Small intestine (tissue), 7 donors: ENCODE results near the gene HERPUD1. TPM values are rescaled to one million over a fixed set of nuclear protein-coding genes. Genes with fewer than 3 reads are reported as not detected.

Experiments
- DNase-seq, 2 donors: peaks; one replicate each; pipeline versions ENCODE4 v3.0.0 to v3.0.0-alpha.2; 2013
- FAIRE-seq: peaks from 2 replicates; lab custom pipeline; 2012; peaks lifted over from hg19 to GRCh38; lab: Jason Lieb, UNC
- H3K27ac ChIP-seq, 3 donors: one replicate each; pipeline ENCODE4 v1.5.1; 2013; ENCODE audit warnings: low read length in 2 of 3, mild to moderate bottlenecking in 2 of 3, control low read depth in 1 of 3, inconsistent platforms in 1 of 3, low read depth in 1 of 3, moderate library complexity in 1 of 3
- H3K27me3 ChIP-seq, 3 donors: one replicate each; pipeline ENCODE4 v1.6.1; 2013; ENCODE audit warnings: low read length in 3 of 3, inconsistent platforms in 1 of 3; ENCODE audit not compliant: control insufficient read depth in 3 of 3, insufficient read depth in 3 of 3
- H3K36me3 ChIP-seq, 3 donors: one replicate each; pipeline ENCODE4 v1.6.1; 2013; ENCODE audit warnings: low read length in 3 of 3, inconsistent platforms in 1 of 3, low read depth in 1 of 3, mild to moderate bottlenecking in 1 of 3, moderate library complexity in 1 of 3; ENCODE audit not compliant: control insufficient read depth in 3 of 3, insufficient read depth in 2 of 3
- H3K4me1 ChIP-seq, 3 donors: one replicate each; pipeline ENCODE4 v1.6.1; 2013; ENCODE audit warnings: low read length in 2 of 3, inconsistent platforms in 1 of 3, low read depth in 1 of 3, mild to moderate bottlenecking in 1 of 3, moderate library complexity in 1 of 3; ENCODE audit not compliant: control insufficient read depth in 3 of 3, insufficient read depth in 2 of 3
- H3K4me3 ChIP-seq, 3 donors: one replicate each; pipeline ENCODE4 v1.5.1; 2013; ENCODE audit warnings: low read length in 3 of 3, control low read depth in 1 of 3, inconsistent platforms in 1 of 3, low read depth in 1 of 3, mild to moderate bottlenecking in 1 of 3, moderate library complexity in 1 of 3
- H3K9me3 ChIP-seq, 2 donors: one replicate each; pipeline ENCODE4 v1.6.1; 2013; ENCODE audit warnings: low read depth in 1 of 2, low read length in 1 of 2; ENCODE audit not compliant: control insufficient read depth in 2 of 2, insufficient read depth in 1 of 2
- WGBS, 3 donors: extraction: QIAGEN DNeasy Blood & Tissue Kit; methylation state at CpG; one replicate each; pipeline ENCODE4 v1.1.7; 2013; 5-methylcytosine and 5-hydroxymethylcytosine counted together
- polyA plus RNA-seq, 4 donors: library from polyadenylated mRNA; stranded (reverse) in 3 of 4; unstranded in 1 of 4; fragments of 200-250 nt in 3 of 4; fragments of 120-200 nt in 1 of 4; gene quantifications; one replicate each; pipeline versions ENCODE4 v1.2.1 to v1.2.3, GENCODE V29; 2013
- donor health status: healthy with polysubstance abuse.
- donor health status: control.
- donor health status: control.
- donor health status: Bipolar disorder and iron deficiency.
- donor health status: healthy.

HERPUD1 gene
- polyA plus RNA-seq, 4 donors = 25.9 to 129 (median 97.1) TPM

GRCh38 chr16:56923481-56924091, 8.4 kb upstream of the HERPUD1 start:
- Histone ChIP-seq H3K36me3 (no peaks in the 10 kb centered on the region), H3K4me1 (peaks cover 0 to 9% (median 0%) of the 10 kb centered on the region in 3 donors), H3K4me3 (no peak overlapping the region), H3K27ac (no peak overlapping the region), H3K9me3 (no peaks in the 10 kb centered on the region), H3K27me3 (no peaks in the 10 kb centered on the region)
- DNase-seq (no peak), FAIRE-seq (no peak)
- WGBS, 3 donors = 92 to 94% (median 94%) methylated on average over 9 of the region's 9 CpGs

- H3K27ac ChIP-seq = no peak overlapping the region
- DNase-seq (no peak), FAIRE-seq (no peak)
- H3K36me3 ChIP-seq = no peaks in the 10 kb centered on the region
- 71 to 82% (median 76%) methylated on average over 2 of the region's 2 CpGs for WGBS, 3 donors
- H3K4me1 ChIP-seq = peaks cover 0 to 15% (median 0%) of the 10 kb centered on the region in 3 donors
- H3K27me3 ChIP-seq = no peaks in the 10 kb centered on the region
- no peaks in the 10 kb centered on the region for H3K9me3 ChIP-seq
- H3K4me3 ChIP-seq = no peak overlapping the region
Measured at GRCh38 chr16:56927471-56927870, 4.5 kb upstream of the HERPUD1 start.

- FAIRE-seq = no peak
- H3K4me3 ChIP-seq = no peak overlapping the region
- no peaks in the 10 kb centered on the region for H3K36me3 ChIP-seq
- H3K27ac ChIP-seq = no peak overlapping the region
- no peak for DNase-seq
- H3K9me3 ChIP-seq = no peaks in the 10 kb centered on the region
- WGBS, 3 donors = 95 to 100% (median 99%) methylated on average over 4 of the region's 4 CpGs
- H3K4me1 ChIP-seq = peaks cover 0 to 18% (median 0%) of the 10 kb centered on the region in 3 donors
- H3K27me3 ChIP-seq = no peaks in the 10 kb centered on the region
Measured at GRCh38 chr16:56929639-56930038, 2.3 kb upstream of the HERPUD1 start.

DNA sequence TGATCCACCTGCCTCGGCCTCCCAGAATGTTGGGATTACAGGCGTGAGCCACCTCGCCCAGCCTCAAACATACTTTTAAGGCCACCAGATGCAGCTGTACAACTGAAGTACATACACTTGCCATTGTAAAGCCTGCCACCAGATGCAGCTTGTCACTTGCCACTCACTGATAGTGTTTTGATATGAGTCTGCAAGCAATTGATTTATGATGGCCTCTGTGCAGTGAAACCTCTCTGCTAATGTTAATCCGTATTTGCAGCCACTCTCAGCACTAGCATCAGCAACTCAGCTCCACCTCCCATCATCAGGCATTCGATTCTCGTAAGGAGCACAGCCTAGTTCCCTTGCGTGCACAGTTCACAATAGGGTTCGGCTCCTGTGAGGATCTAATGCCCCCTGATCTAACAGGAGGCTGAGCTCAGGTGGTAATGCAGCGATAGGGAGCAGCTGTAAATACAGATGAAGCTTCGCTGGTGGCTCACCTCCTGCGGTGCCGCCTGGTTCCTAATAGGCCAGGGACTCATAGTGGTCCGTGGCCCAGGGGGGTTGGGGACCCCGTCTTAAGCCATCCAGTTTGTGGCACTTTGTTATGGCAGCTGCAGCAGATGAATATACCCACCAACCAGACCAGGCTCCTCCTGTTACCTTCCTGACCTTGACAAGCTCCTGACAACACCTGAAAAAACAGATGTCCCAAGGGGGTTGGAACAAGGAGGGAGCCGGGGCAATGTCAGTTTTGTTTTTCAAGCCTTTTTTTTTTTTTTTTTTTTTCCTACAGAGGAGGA, 1.3 kb upstream of the HERPUD1 start:
- no peak for FAIRE-seq
- Histone ChIP-seq H3K27ac (peak overlapping the region; percentile 96 to 98 (median 98)), H3K4me3 (peak overlapping the region in 1 of 3 donors; percentile 6), H3K27me3 (no peaks in the 10 kb centered on the region), H3K36me3 (peaks cover 0 to 4% (median under 1%) of the 10 kb centered on the region in 3 donors), H3K4me1 (peaks cover 0 to 18% (median 0%) of the 10 kb centered on the region in 3 donors), H3K9me3 (no peaks in the 10 kb centered on the region)
- peak in 1 of 2 donors; percentile 52 for DNase-seq
- WGBS, 3 donors = 21 to 61% (median 27%) methylated on average over 15 of the region's 15 CpGs

- DNase-seq = peak; percentile 54 to 84
- WGBS, 3 donors = 6 to 14% (median 12%) methylated on average over 18 to 25 of the region's 25 CpGs
- FAIRE-seq = no peak
Measured at GRCh38 chr16:56931271-56931891, 561 bp upstream of the HERPUD1 start.

GRCh38 chr16:56932721-56933619, 1.0 kb downstream of the HERPUD1 start:
- WGBS, 3 donors = 1 to 2% (median 1%) methylated on average over 22 to 25 of the region's 25 CpGs
- DNase-seq (peak; percentile 88), FAIRE-seq (no peak)
- H3K9me3 ChIP-seq = no peaks in the 10 kb centered on the region
- H3K27me3 ChIP-seq = no peaks in the 10 kb centered on the region
- peaks cover 0 to 18% (median 0%) of the 10 kb centered on the region in 3 donors for H3K4me1 ChIP-seq
- peak overlapping the region; percentile 96 to 99 (median 98) for H3K27ac ChIP-seq
- H3K36me3 ChIP-seq = peaks cover 6 to 9% (median 6%) of the 10 kb centered on the region in 3 donors
- H3K4me3 ChIP-seq = peak overlapping the region; percentile 93 to 100 (median 96)

More at GRCh38 chr16:56931271-56931891, 561 bp upstream of the HERPUD1 start:
- peak overlapping the region in 2 of 3 donors; percentile 93 to 96 for H3K4me3 ChIP-seq
- peaks cover under 1 to 4% (median 3%) of the 10 kb centered on the region in 3 donors for H3K36me3 ChIP-seq
- peaks cover 0 to 18% (median 0%) of the 10 kb centered on the region in 3 donors for H3K4me1 ChIP-seq
- H3K27ac ChIP-seq = peak overlapping the region; percentile 96 to 98 (median 98)
- H3K27me3 ChIP-seq = no peaks in the 10 kb centered on the region
- no peaks in the 10 kb centered on the region for H3K9me3 ChIP-seq

- no peak for DNase-seq
- no peaks in the 10 kb centered on the region for H3K9me3 ChIP-seq
- H3K27ac ChIP-seq = no peak overlapping the region
- 10 to 11% (median 10%) methylated on average over 8 of the region's 8 CpGs for WGBS, 3 donors
- FAIRE-seq = no peak
- peaks cover 0 to 18% (median 0%) of the 10 kb centered on the region in 3 donors for H3K4me1 ChIP-seq
- peaks cover 11 to 16% (median 15%) of the 10 kb centered on the region in 3 donors for H3K36me3 ChIP-seq
- no peaks in the 10 kb centered on the region for H3K27me3 ChIP-seq
- H3K4me3 ChIP-seq = peak overlapping the region; percentile 32 to 96 (median 93)
Measured at GRCh38 chr16:56933828-56934598, 2.1 kb downstream of the HERPUD1 start.
